ENCODE data around the gene NDUFAF8. TPM values are rescaled to one million over a fixed set of nuclear protein-coding genes. Genes with fewer than 3 reads are reported as not detected.

NDUFAF8 gene
- total RNA-seq, 3 donors from 2014 or later (not counting 1 experiment from before 2014, with no cell fraction given) = 28.6 to 36.4 (median 34.9) TPM

- Histone ChIP-seq H3K36me3 (ENCODE audit: control insufficient read depth, insufficient read depth, low read length) (peaks cover 66% of the 10 kb centered on the region), H3K27ac (ENCODE audit: low read length) (no peak overlapping the region), H3K9me3 (ENCODE audit: control insufficient read depth, insufficient read depth, low read length) (no peaks in the 10 kb centered on the region), H3K27me3 (ENCODE audit: control insufficient read depth, insufficient read depth, low read length) (no peaks in the 10 kb centered on the region), H3K4me1 (ENCODE audit: control insufficient read depth, insufficient read depth, low read length) (no peaks in the 10 kb centered on the region), H3K4me3 (ENCODE audit: low read length) (no peak overlapping the region)
- Mint-ChIP-seq H3K9me3 (no peaks in the 10 kb centered on the region), H3K36me3 (no peaks in the 10 kb centered on the region), H3K27me3 (ENCODE audit: low read depth in 2 of 2) (no peaks in the 10 kb centered on the region), H3K27ac (no peak overlapping the region), H3K4me3 (no peak overlapping the region), H3K4me1 (peaks cover 5 to 7% of the 10 kb centered on the region in 2 donors)
- intact Hi-C loops (cut with micrococcal nuclease) = no loop called here
- TF ChIP-seq CTCF (IDR thresholded peaks at IDR 0.05) = no peak
- 92% methylated on average over 5 of the region's 6 CpGs for WGBS (ENCODE audit: insufficient coverage)
- no peak for DNase-seq
- no peak for ATAC-seq
Observed at GRCh38 chr17:81267390-81268067, 28.4 kb downstream of the NDUFAF8 start.

- ATAC-seq = no peak
- Histone ChIP-seq H3K4me1 (ENCODE audit: control insufficient read depth, insufficient read depth, low read length) (no peaks in the 10 kb centered on the region), H3K36me3 (ENCODE audit: control insufficient read depth, insufficient read depth, low read length) (peaks cover 72% of the 10 kb centered on the region), H3K27ac (ENCODE audit: low read length) (no peak overlapping the region), H3K9me3 (ENCODE audit: control insufficient read depth, insufficient read depth, low read length) (no peaks in the 10 kb centered on the region), H3K27me3 (ENCODE audit: control insufficient read depth, insufficient read depth, low read length) (no peaks in the 10 kb centered on the region), H3K4me3 (ENCODE audit: low read length) (no peak overlapping the region)
- Mint-ChIP-seq H3K27me3 (ENCODE audit: low read depth in 2 of 2) (no peaks in the 10 kb centered on the region), H3K27ac (no peak overlapping the region), H3K36me3 (no peaks in the 10 kb centered on the region), H3K4me3 (no peak overlapping the region), H3K9me3 (no peaks in the 10 kb centered on the region), H3K4me1 (peaks cover 5 to 7% of the 10 kb centered on the region in 2 donors)
- TF ChIP-seq CTCF (IDR thresholded peaks at IDR 0.05) = no peak
- DNase-seq = no peak
- 86% methylated on average over 18 of the region's 18 CpGs for WGBS (ENCODE audit: insufficient coverage)
- intact Hi-C loops (cut with micrococcal nuclease) = no loop called here
Observed at GRCh38 chr17:81270279-81270678, 31.2 kb downstream of the NDUFAF8 start.

- ATAC-seq = no peak
- 97% methylated on average over 12 of the region's 12 CpGs for WGBS (ENCODE audit: insufficient coverage)
- no peaks in the 10 kb centered on the region for H3K4me1 ChIP-seq (ENCODE audit: control insufficient read depth, insufficient read depth, low read length)
- TF ChIP-seq CTCF (IDR thresholded peaks at IDR 0.05) = no peak
- Mint-ChIP-seq H3K9me3 (no peaks in the 10 kb centered on the region), H3K4me3 (no peak overlapping the region), H3K27ac (no peak overlapping the region), H3K27me3 (ENCODE audit: low read depth in 2 of 2) (no peaks in the 10 kb centered on the region), H3K4me1 (peaks cover 5 to 7% of the 10 kb centered on the region in 2 donors), H3K36me3 (no peaks in the 10 kb centered on the region)
- intact Hi-C loops (cut with micrococcal nuclease) = no loop called here
- no peak overlapping the region for H3K4me3 ChIP-seq (ENCODE audit: low read length)
- H3K27ac ChIP-seq (ENCODE audit: low read length) = no peak overlapping the region
- H3K27me3 ChIP-seq (ENCODE audit: control insufficient read depth, insufficient read depth, low read length) = no peaks in the 10 kb centered on the region
- no peak for DNase-seq
- H3K9me3 ChIP-seq (ENCODE audit: control insufficient read depth, insufficient read depth, low read length) = no peaks in the 10 kb centered on the region
- peaks cover 69% of the 10 kb centered on the region for H3K36me3 ChIP-seq (ENCODE audit: control insufficient read depth, insufficient read depth, low read length)
Observed at GRCh38 chr17:81271226-81271625, 32.1 kb downstream of the NDUFAF8 start.

- no peak for TF ChIP-seq CTCF (IDR thresholded peaks at IDR 0.05)
- Mint-ChIP-seq H3K27me3 (ENCODE audit: low read depth in 2 of 2) (no peaks in the 10 kb centered on the region), H3K36me3 (no peaks in the 10 kb centered on the region), H3K9me3 (no peaks in the 10 kb centered on the region), H3K4me3 (no peak overlapping the region), H3K4me1 (peaks cover 4 to 6% of the 10 kb centered on the region in 2 donors), H3K27ac (no peak overlapping the region)
- ATAC-seq (no peak), DNase-seq (no peak)
- Histone ChIP-seq H3K4me1 (ENCODE audit: control insufficient read depth, insufficient read depth, low read length) (no peaks in the 10 kb centered on the region), H3K9me3 (ENCODE audit: control insufficient read depth, insufficient read depth, low read length) (no peaks in the 10 kb centered on the region), H3K4me3 (ENCODE audit: low read length) (no peak overlapping the region), H3K36me3 (ENCODE audit: control insufficient read depth, insufficient read depth, low read length) (peaks cover 72% of the 10 kb centered on the region), H3K27me3 (ENCODE audit: control insufficient read depth, insufficient read depth, low read length) (no peaks in the 10 kb centered on the region), H3K27ac (ENCODE audit: low read length) (no peak overlapping the region)
- whole genome bisulfite sequencing (ENCODE audit: insufficient coverage) = 66% methylated on average over 12 of the region's 12 CpGs
- intact Hi-C loops (cut with micrococcal nuclease) = no loop called here
Observed at GRCh38 chr17:81272616-81273015, 33.5 kb downstream of the NDUFAF8 start.

Measured in natural killer cell (primary cell).